Measurements from ENCODE around the gene CPA3.

Gene CPA3

DNA sequence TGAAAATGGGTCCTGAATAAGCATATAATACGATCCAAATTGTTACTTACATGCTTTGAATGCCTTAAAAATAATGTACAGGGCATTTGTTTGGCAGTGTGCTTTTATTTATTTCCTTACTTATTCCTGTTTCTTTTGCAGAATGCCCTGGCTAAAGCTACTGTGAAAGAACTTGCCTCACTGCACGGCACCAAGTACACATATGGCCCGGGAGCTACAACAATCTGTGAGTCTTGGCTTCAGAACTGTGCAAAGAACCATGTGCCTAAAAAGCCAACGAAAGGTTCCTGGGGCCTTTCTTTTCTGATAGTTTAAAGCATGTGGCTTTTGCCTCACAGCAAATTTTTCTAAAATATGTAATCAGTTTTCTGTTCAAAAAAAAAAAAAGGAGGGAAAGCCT lies 7.8 kb upstream of the CPA3 start:
- no peak for DNase-seq (ENCODE audit: low read depth in 2 of 2)

- no peak for DNase-seq (ENCODE audit: low read depth in 2 of 2)
Measured at GRCh38 chr3:148861277-148861869, 3.7 kb upstream of the CPA3 start.

- DNase-seq (ENCODE audit: low read depth in 2 of 2): no peak
Measured at GRCh38 chr3:148863297-148863696, 1.8 kb upstream of the CPA3 start.

DNA sequence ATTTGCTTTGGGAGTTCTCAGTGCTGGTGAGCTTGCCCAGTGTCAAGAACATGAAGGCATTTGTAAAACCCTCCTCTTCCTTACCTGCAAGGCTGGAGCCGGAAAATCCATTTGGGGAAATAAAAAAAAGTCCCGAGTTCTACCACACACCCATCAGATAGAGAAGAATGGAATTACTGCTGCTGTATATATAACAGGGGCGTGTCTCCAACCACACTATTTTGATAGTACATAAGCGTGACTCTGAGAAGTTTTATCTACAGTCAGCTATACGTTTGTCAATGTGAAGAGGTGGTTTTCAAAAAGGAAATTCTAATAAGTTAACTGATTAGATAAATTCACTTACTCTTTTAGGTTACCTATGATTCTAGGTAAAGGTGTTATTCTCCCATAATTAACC lies 1.3 kb upstream of the CPA3 start:
- no peak for DNase-seq (ENCODE audit: low read depth in 2 of 2)

- no peak for DNase-seq (ENCODE audit: low read depth in 2 of 2)
Measured at GRCh38 chr3:148866261-148866660, 1.2 kb downstream of the CPA3 start.

DNA sequence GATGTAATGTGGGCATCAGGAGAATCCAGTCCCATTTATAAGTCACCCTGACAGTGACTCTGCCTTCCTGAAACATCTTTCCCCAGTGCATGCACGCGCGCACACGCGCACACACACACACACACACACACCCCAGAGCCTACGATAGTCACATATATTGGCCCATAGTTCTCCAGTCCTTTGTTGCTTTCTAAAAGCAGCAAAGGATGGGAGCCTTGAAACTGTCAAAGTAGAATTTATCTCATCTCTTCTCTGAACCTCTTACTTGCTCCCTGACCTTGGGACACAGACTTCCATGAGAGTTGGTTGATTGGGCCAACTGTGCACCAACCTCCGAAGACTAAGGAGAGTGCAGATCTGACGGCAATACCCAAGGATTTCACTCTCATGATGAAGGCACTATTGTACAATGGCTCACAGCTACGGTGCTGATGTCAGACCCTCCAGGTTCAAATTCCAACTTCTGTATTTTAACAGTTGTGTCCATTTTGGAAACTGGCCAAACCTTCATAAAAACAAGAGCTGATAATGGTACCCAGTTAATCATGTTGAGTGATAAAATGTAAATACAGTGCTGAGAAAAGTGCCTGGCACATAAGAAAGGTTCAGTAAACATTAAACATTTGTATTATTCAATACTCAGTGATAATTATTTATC lies 8.3 kb downstream of the CPA3 start:
- DNase-seq (ENCODE audit: low read depth in 2 of 2): no peak

DNA sequence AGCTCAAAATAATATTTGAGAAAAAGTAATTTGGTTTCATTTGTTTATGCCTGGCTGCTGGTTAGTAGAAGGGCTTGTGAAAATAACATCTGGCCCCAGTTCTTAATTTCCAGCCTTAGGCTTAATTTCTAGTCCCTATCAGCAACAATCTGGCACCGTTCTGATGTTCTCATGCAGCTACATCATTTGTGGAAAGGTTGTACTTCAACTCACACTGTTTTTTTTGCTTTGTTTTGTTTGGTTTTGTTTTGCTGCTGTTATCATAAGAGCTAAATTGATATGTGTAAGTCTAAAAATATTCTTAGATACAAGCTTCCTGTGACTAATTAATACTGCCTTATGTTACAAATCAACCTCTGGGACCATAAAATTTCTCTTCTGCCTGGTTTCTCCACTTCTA lies 8.9 kb downstream of the CPA3 start:
- DNase-seq (ENCODE audit: low read depth in 2 of 2): no peak

GRCh38 chr3:148878095-148878494 lies 13.0 kb downstream of the CPA3 start:
- DNase-seq (ENCODE audit: low read depth in 2 of 2): no peak

- no peak for DNase-seq (ENCODE audit: low read depth in 2 of 2)
Measured at GRCh38 chr3:148879256-148879655, 14.2 kb downstream of the CPA3 start.

GRCh38 chr3:148880681-148881080 lies 15.6 kb downstream of the CPA3 start:
- no peak for DNase-seq (ENCODE audit: low read depth in 2 of 2)

DNA sequence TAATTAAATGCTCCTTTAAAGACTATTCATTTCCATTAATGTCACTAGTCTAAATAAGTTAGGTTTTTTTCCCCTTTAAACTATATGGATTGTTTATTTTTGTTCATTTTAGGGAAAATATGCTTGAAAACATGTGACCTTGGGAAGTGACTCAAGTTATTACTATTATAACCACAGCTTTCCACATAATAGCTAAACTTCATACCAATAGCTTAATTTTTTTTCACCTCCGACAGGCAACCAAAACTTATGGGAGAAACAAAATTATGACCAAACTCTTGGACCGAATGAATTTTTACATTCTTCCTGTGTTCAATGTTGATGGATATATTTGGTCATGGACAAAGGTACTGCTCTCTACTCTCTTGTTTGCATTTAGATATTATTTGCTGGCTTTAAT lies 16.2 kb downstream of the CPA3 start:
- DNase-seq (ENCODE audit: low read depth in 2 of 2): no peak

DNA sequence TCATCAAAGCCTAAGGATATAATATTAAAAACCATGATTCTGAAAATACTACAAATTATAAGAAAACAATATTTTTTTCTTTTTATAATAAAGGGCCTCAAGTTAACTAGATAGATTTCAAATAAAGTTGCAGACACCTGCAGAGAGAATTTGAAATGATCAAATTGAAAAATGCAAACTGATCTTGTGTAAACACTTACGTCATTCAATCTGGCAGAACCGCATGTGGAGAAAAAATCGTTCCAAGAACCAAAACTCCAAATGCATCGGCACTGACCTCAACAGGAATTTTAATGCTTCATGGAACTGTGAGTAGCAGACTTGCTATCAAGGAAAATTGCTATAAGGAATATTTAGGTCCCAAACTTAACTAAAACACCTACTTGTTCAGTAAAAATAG lies 17.2 kb downstream of the CPA3 start:
- no peak for DNase-seq (ENCODE audit: low read depth in 2 of 2)

DNA sequence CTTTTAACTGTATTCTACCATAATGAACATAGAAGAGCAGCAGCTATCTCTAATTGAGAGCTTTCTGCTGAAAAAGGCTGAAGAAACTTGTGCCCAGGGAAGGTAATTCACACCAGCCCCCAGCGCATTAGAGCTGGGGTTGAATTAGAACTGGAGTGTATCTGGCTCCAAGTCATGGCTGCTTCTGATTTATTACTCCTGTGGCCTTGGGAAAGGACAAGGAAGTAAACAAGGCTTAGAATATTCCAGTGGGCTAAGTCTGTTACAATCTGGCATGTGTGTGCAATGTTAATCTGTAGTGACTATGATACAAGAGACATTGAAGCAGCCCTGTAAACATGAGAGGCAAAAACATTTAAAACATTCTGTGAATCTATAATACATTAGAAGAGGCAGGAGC lies 18.1 kb downstream of the CPA3 start:
- no peak for DNase-seq (ENCODE audit: low read depth in 2 of 2)

DNA sequence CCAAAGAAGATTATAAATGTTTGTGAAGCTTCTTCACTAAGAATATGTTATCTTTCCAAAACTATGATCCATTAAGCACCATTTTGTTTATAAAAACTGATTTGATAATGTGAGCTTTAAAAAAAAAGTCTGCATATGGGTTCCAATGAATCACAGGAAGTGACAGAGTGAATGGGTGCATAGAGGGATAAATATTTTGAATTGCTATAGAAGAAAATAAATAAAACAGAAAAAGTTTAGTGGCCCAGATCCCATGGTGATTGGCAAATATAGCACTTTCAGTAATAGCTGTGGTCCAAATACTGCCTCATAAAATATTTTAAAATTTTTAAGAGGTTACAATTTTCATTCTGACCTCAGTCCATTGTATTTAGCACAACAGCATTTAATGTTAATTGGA lies 19.2 kb downstream of the CPA3 start:
- no peak for DNase-seq (ENCODE audit: low read depth in 2 of 2)

- no peak for DNase-seq (ENCODE audit: low read depth in 2 of 2)
Measured at GRCh38 chr3:148889828-148890227, 24.7 kb downstream of the CPA3 start.

DNA sequence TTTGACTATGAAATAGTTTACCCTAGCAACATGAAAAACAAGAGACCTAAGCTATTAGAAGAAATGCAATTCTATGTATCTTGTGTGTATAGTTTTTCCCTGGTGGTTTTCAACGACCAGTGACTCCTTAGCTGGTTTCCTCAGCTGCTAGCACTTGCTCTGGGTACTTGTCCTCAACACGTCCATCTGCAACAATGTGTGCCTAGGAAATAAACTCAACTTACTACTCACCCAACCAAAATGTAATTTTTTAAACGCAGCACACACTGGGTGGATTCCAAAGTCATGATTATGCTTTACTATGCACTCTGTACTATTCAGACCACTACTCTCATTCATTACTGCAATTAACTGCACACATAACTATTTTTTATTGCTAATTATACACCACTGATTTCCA lies 31.0 kb downstream of the CPA3 start:
- DNase-seq (ENCODE audit: low read depth in 2 of 2): no peak

GRCh38 chr3:148901987-148902791 lies 37.1 kb downstream of the CPA3 start:
- DNase-seq (ENCODE audit: low read depth in 2 of 2): no peak

DNA sequence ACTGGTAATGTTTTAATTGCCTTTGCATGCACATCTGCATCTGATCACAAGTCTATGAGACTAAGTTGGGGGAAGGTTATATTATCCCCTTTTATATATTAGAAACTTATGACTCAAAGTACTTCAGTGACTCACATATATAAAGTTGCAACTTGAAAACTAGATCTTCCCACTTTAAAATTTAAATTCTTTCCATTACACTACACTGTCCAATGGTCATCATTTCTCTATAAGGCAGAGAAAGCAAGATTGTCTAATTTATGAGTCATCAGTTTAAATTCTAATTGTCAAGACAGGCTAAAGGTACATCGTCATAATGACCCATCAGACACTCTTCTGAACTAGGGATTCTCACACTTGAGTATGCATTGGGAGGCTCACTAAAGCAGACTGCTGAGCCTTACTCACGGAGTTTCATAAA lies 37.9 kb downstream of the CPA3 start:
- DNase-seq (ENCODE audit: low read depth in 2 of 2): no peak

DNA sequence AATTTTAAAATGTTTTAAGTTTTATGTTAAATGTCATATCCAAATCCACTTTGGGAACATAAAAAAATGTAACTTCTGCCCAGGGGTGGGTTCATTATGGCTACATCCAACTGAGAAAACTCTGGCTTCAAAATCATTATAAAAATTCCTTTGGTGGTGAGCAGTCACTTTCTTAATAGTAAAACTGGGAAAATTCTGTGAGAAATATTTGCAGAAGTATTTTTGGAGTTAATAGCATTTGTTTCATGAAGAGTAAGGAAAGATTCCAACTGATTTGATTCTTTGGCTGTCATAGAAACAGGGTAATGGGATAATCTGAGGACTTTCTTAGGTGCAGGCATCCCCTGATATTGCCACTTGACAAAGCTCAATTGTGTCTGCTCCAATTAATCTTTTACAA lies 38.8 kb downstream of the CPA3 start:
- DNase-seq (ENCODE audit: low read depth in 2 of 2): no peak

DNA sequence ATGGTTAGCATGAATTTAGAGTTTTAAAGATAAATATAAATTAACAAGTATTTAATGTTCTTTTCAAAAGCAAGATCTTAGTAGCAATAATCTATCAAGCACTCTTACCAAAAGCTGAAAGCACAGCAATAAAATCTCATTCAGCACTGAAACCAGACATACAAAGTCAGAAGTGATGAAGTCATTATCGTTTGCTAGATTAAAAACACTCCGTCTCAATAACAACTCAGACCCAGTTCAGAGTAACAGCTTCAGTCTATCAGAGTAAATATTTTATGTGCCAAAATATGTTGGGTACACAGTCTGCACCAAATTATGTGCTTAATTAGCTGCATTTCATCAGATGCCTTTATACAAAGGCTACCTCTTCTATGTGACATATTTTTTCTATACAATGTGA lies 41.6 kb downstream of the CPA3 start:
- DNase-seq (ENCODE audit: low read depth in 2 of 2): no peak

GRCh38 chr3:148911173-148911572 lies 46.1 kb downstream of the CPA3 start:
- no peak for DNase-seq (ENCODE audit: low read depth in 2 of 2)

- no peak for DNase-seq (ENCODE audit: low read depth in 2 of 2)
Measured at GRCh38 chr3:148911592-148911991, 46.5 kb downstream of the CPA3 start.
